Amygdala (tissue), 56 donors: ENCODE data around the gene ADARB2.

Source experiments
- DNase-seq, 56 donors: peaks; one replicate each; lab custom pipeline; 2025; lab: John Stamatoyannopoulos, UW

ADARB2 gene

DNA sequence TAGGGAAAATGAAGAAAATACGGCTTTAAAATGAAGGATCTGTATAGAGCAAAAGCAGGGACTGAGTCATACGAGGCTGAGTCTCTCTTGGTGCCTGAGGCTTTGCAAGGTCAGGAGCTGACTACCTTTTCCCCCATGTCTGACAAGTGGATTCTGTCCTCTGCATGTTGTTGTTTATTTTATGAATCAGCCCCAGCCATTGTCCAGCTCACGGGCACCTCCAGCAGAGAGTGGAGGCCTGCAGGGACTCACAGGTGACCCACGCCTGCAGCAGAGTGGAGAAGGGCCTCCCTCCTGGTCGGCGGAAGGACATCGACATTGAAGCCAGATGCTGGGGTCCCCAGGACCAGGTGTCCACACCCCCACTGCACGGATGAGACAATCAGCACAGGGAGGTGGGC is 447.3 kb downstream of the ADARB2 start:
- DNase-seq: no peak

- no peak for DNase-seq
Observed at GRCh38 chr10:1289591-1289990, 447.7 kb downstream of the ADARB2 start.

DNA sequence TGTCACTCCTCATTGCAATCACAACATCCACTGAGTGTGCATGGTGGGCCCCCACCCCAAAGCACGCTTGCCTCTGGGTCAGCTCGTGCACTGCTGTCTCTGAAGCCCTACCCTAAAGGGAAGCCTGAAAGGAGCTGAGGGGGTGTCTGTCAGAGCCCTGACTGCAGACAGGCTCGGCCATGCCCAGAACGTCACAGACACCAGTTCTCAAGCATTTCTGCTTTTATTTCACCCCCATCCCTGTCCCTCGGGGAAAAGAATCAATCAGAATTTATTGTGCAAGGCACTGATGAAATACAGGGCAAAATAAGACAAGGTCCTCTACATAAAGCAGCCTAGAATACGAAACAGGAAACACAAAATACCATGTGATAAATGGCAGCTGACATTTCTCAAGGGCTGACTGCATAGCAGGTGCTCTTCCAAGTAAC is 449.3 kb downstream of the ADARB2 start:
- peak in 2 of 56 donors; percentile 22 to 40 for DNase-seq

DNA sequence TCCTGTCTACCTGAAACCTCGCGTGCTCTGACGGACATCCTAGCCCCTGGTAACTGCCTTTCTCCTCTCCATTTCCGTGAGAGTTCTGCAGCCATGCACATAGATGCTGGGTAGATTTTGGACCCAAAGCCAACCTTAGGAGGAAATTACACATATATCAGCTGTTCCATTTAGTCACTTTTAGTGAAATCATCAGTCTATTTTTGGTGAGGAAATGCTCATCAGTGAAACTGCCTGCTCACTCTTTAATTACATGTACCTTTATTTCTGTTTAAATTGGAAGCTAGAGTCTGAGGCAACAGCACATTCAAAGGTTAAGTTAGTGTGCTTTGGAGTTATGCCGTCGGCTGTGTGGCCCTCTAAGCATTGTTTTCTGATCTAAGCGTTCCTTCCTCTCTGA is 449.8 kb downstream of the ADARB2 start:
- no peak for DNase-seq

DNA sequence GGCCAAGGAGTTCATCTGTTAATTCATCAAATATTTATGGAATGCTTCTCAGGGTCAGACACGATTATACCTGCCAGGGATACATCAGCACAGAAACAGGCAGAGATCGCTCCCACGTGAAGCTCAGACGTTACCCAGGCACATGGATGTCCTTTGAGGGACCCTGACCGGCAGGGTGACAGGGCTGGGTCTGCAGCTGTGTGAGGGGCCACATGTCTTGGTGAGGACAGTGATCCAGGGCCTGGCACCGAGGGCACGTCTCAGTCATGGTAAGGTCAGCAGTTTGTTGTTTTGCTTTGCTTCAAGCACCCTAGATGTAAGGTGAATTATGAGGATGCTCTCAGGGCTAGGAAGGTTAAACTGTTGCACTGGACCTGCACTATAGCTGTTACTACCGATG is 453.2 kb downstream of the ADARB2 start:
- no peak for DNase-seq

DNA sequence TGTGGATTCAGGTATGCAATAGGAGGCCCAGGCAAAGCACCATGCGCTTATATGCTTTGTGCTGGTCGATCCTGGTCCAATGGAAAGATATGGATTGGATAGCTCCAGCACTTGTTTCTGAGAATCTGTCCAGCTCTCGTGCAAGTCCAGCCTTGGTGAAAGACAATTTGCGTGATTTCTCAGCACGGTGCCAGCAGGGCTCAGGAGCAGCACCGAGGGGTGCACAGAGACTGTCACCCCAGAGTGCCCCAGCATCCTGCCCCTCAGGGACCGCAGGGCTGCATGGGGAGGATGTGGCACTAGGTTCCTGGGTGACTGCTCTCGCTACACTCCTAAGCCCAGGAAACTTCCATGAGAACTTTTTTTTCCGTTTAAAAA is 455.9 kb downstream of the ADARB2 start:
- no peak for DNase-seq

DNA sequence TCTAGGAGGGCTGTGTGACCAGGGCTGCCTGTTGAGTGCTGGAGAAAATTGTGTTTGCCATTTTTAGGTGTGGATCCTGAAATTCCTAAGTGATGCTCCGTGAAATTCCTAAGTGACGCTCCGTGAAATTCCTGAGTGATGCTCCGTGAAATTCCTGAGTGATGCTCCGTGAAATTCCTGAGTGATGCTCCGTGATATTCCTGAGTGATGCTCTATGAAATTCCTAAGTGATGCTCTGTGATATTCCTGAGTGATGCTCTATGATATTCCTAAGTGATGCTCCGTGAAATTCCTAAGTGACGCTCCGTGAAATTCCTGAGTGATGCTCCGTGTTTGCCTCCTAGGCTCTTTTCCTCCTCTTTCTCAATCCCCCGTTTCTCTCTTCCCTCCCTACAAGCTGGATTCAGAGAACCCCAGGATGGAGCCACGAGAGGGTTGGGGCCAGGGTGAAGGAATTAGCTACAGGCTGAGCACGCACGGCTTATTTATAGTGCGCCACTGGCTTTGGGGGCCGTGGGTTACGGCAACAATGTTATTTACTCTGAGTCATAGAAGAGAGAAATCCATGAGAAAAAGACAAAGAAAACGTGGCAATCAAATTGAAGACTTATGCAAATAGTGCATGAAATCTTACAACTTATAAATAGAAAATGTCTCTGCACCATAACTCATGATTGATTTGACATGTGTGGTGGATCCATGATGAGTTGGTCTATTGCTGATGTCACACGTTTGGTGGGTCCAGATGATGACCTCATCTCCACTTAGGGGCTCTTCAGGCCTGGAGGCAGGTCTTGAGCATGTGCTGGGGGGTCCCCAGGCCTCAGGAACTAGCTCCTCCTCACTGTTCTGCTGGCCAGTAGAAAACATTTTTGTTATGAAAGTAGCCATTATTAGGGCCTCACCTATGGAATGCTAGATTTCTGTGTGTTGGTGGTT is 456.6 kb downstream of the ADARB2 start:
- no peak for DNase-seq

DNA sequence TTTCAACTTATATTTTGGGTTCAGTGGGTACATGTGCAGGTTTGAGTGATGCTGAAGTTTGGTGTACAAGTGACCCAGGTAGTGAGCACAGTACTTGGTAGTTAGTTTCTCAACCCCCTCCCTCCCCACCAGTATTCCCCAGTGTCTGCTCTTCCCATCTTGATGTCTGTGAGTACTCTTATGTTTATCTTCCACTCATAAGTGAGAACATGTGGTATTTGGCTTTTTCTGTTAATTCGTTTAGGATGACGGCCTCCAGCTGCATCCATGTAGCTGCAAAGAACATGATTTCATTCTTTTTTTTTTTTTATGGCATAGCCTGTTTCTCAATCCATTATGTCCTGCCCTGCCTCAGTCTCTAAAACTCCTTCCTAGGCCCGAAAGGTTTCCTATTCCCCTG is 459.0 kb downstream of the ADARB2 start:
- no peak for DNase-seq

DNA sequence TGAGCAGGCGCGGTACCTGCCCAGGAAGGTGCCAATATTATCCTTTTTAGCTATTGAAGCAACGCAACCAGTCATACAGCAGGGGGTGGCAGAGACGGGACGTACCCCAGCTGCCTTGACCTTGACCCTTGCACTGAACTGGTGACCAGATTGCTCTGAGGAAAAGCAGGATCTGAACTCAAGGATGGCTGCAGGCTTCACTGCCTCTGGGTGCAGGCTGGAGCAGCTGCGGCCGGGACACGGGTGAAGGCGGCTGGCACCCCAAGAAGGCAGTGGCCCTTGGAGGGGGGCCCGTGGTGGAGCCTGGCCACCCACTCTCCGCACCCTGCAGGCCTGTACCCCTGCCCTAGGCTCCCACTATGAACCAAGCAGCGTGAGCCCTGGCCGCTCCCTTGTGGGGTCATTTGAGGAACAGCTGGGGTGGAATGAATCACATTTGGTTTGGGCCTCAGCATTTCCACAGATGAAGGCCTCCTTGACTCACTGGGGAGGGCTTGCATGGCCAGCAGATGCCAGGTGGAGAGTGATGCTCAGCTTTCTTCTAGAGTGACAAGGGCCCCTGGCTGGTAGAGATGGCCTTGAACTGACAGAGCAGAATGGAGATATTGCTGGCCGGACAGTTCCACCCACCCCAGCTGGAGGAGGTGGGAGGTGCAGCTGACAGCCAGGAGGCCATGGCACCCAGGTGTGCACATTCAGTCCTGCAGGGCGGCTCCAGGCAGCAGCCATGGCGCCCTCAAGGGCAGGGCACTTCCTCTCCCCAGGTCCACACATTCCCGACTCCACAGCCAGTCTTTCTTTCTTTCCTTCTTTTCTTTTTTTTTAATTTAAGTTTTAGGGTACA is 462.4 kb downstream of the ADARB2 start:
- DNase-seq: no peak

DNA sequence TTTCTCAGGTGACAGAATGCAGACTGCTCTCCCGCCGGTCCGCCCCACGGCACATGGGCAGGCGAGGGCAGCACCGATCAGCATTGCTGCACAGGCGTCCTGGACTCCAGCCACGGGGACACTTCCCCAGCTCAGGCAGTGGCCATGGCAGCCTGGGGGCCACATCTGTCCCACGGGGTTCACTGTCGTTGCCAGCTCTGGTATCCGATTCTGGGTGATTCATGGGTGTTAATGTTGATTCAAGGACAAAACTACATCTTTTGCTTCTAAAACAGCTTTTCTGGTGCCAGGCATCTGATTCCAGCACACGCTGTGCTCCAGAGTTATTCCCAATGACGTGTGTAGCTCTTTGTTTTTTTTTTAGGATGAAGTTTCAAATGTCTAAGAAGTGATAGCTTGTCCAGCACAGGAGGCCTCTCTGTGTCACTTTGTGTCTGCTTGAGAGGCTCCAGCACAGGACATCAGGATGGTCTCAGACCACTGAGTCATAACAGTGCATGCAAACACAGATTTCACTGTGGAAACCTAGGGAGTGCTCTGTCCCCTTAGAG is 463.1 kb downstream of the ADARB2 start:
- DNase-seq: peak in 3 of 56 donors; percentile 27 to 66 (median 36)

- DNase-seq: no peak
Observed at GRCh38 chr10:1273372-1274105, 463.8 kb downstream of the ADARB2 start.

GRCh38 chr10:1272777-1273161 is 464.6 kb downstream of the ADARB2 start:
- DNase-seq: no peak

- no peak for DNase-seq
Observed at GRCh38 chr10:1272079-1272776, 465.1 kb downstream of the ADARB2 start.

- no peak for DNase-seq
Observed at GRCh38 chr10:1270906-1271305, 466.4 kb downstream of the ADARB2 start.

DNA sequence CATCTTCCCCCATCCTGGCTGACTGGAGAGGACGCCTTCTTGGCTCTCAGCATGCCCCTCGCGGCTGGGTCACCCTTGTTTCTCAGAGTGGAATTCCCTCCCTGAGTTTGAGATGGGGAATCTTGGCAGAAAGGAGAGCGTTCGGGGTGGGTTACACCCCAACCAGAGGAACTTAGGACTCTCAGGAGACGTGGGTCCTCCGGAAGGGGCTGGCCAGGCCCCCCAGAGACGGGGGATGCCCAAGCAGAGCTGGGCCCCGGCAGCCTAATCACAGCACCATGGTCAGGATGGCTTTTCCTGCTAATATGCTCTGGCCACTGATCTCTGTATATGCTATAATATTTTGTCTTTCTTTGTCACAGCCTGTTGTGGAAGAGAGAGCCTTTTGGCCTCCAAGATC is 466.8 kb downstream of the ADARB2 start:
- no peak for DNase-seq

DNA sequence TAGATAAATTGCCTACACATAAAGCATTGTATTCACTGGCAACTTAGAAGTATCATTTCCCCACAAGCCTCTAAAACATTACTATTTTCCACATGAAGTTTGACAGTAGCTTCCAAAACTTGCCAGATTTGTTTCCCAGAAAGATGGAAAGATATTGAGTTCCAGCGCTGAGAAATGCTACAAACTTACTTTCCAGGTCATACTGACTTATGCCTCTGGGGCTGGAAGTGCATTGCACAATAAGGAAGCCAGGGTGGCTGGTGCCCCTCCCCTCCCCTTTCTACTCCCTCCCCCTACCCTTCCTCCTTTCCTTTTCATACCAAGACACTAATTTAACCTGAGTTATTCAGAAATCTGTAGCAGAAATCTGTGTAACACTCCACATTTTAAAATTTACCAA is 468.5 kb downstream of the ADARB2 start:
- DNase-seq: no peak

DNA sequence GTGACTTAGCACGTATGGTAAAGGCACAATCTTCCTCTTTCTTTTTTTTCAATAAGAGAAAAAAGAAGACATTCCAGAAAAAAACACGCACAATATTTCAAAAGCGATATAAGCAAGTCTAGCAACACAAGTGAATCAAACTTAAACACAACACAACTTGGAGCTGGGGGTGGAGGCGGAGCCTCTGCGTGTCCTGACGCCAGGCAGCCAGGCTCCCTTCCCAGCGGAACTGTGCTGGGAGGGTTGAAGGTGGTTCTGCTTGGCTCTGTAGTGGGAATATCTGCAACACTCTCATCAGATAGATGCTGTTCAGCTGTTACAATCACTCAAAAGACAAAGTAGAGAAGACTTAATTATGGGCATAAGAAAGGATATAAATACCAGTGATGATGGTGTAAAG is 469.8 kb downstream of the ADARB2 start:
- DNase-seq: no peak

DNA sequence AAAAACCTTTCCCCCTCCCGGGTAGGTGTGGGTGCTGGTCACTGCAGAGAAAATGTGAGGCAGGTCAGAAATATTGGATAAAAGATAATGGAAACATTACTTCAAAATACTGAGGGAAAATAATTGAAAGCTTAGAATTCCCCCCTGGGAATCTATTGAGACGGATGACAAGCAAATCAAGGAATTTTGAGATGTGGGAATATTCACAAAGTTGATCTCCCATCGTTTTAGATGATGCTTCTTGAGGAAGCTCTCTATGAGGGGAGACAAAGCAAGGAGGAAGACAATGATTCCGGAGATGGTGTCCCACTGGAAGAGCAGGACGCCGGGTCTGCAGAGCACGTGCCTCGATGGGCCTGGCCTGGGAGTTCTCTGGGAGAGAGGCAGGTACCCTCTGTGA is 470.2 kb downstream of the ADARB2 start:
- no peak for DNase-seq

DNA sequence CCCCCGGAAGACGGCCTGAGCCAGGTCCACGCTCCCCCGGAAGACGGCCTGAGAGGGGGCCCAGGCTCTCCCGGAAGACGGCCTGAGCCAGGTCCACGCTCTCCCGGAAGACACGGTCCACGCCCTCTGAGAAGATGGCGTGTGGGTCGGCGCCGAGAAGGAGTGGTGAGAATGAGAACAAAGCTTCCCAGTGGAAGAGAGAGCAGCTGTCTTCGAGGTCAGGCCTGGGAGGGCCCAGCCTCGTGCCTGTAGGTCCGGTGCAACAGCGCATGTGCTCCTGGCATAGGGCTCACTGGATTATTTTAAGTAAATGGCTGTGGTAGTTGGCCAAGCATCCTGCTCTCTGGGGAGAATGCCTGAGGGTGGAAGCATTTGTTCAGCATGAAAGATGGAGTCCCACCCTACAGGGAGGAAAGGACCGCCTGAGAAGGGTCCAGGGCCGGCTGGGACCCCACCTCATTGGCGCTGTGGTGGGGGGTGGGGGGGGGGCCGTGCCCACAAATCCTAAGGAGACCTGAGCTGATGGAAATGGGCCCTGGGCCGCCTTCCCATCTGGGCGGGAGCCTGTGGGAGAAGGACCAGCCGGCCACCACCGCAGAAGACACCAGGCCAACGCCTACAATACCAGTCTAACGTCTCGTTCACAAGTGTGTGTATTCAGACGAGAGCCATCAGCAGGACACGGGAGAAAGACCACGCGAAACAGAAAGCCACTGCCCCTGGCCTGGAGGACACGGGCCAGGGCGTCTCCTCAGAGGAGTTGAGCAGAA is 471.1 kb downstream of the ADARB2 start:
- no peak for DNase-seq
